ENCODE results near the gene BTK. TPM values are rescaled to one million over a fixed set of nuclear protein-coding genes. Genes with fewer than 3 reads are reported as not detected.

Gene BTK
- polyA plus RNA-seq, 1 experiment = not detected

GRCh38 chrX:101362116-101362515 lies 23.9 kb downstream of the BTK start:
- Histone ChIP-seq H3K27me3 (ENCODE audit: control insufficient read depth, insufficient read depth, low read length) (no peaks in the 10 kb centered on the region), H3K27ac (ENCODE audit: low read depth, low read length) (no peak overlapping the region), H3K9me3 (ENCODE audit: control insufficient read depth, insufficient read depth, low read length) (no peaks in the 10 kb centered on the region), H3K4me3 (ENCODE audit: low read depth, low read length) (no peak overlapping the region)
- CTCF ChIA-PET = no interaction called here
- no peak for DNase-seq (ENCODE audit: low read depth, low spot score)
- POLR2A ChIA-PET = no interaction called here
- TF ChIP-seq CTCF (IDR thresholded peaks at IDR 0.05; ENCODE audit: low read depth, low read length) = no peak

GRCh38 chrX:101360390-101360789 lies 25.6 kb downstream of the BTK start:
- TF ChIP-seq CTCF (IDR thresholded peaks at IDR 0.05; ENCODE audit: low read depth, low read length) = no peak
- no peak overlapping the region for H3K4me3 ChIP-seq (ENCODE audit: low read depth, low read length)
- DNase-seq (ENCODE audit: low read depth, low spot score) = no peak
- no peaks in the 10 kb centered on the region for H3K9me3 ChIP-seq (ENCODE audit: control insufficient read depth, insufficient read depth, low read length)
- no peak overlapping the region for H3K27ac ChIP-seq (ENCODE audit: low read depth, low read length)
- H3K27me3 ChIP-seq (ENCODE audit: control insufficient read depth, insufficient read depth, low read length) = no peaks in the 10 kb centered on the region
- ChIA-PET CTCF (interaction anchor here (2.1 kb wide), 1 partner anchor 30 kb away, joined by 6 read pairs; no protein-coding TSS in a partner anchor), POLR2A (interaction anchor here (1.1 to 1.2 kb wide), 2 partner anchors 14 to 30 kb away, joined by 3 to 8 read pairs; partner anchors contain the start of gene RPL36A)

GRCh38 chrX:101359966-101360365 lies 26.0 kb downstream of the BTK start:
- H3K4me3 ChIP-seq (ENCODE audit: low read depth, low read length) = no peak overlapping the region
- ChIA-PET POLR2A (interaction anchor here (1.1 to 1.2 kb wide), 2 partner anchors 13 to 31 kb away, joined by 3 to 8 read pairs; partner anchors contain the start of gene RPL36A), CTCF (interaction anchor here (0.6 to 2.1 kb wide), 2 partner anchors 30 to 102 kb away, joined by 3 to 6 read pairs; no protein-coding TSS in a partner anchor)
- H3K27ac ChIP-seq (ENCODE audit: low read depth, low read length) = no peak overlapping the region
- TF ChIP-seq CTCF (IDR thresholded peaks at IDR 0.05; ENCODE audit: low read depth, low read length) = no peak
- H3K27me3 ChIP-seq (ENCODE audit: control insufficient read depth, insufficient read depth, low read length) = no peaks in the 10 kb centered on the region
- H3K9me3 ChIP-seq (ENCODE audit: control insufficient read depth, insufficient read depth, low read length) = no peaks in the 10 kb centered on the region
- DNase-seq (ENCODE audit: low read depth, low spot score) = no peak

GRCh38 chrX:101357166-101357795 lies 28.7 kb downstream of the BTK start:
- Histone ChIP-seq H3K27me3 (ENCODE audit: control insufficient read depth, insufficient read depth, low read length) (no peaks in the 10 kb centered on the region), H3K27ac (ENCODE audit: low read depth, low read length) (no peak overlapping the region), H3K4me3 (ENCODE audit: low read depth, low read length) (no peak overlapping the region), H3K9me3 (ENCODE audit: control insufficient read depth, insufficient read depth, low read length) (no peaks in the 10 kb centered on the region)
- TF ChIP-seq CTCF (IDR thresholded peaks at IDR 0.05; ENCODE audit: low read depth, low read length) = peak; percentile 41
- DNase-seq (ENCODE audit: low read depth, low spot score) = no peak
- ChIA-PET CTCF (no interaction called here), POLR2A (no interaction called here)

GRCh38 chrX:101349193-101349562 lies 36.8 kb downstream of the BTK start:
- ChIA-PET POLR2A (interaction anchor here (1.4 kb wide), 1 partner anchor 42 kb away, joined by 9 read pairs; the partner anchor contains the start of gene RPL36A), CTCF (interaction anchor here (0.6 to 2.2 kb wide), 2 partner anchors 41 to 679 kb away, joined by 3 to 12 read pairs; partner anchors contain the start of gene RPL36A)
- H3K4me3 ChIP-seq (ENCODE audit: low read depth, low read length) = peak overlapping the region; percentile 80
- H3K9me3 ChIP-seq (ENCODE audit: control insufficient read depth, insufficient read depth, low read length) = no peaks in the 10 kb centered on the region
- no peak for TF ChIP-seq CTCF (IDR thresholded peaks at IDR 0.05; ENCODE audit: low read depth, low read length)
- peak overlapping the region; percentile 31 for H3K27ac ChIP-seq (ENCODE audit: low read depth, low read length)
- H3K27me3 ChIP-seq (ENCODE audit: control insufficient read depth, insufficient read depth, low read length) = no peaks in the 10 kb centered on the region
- DNase-seq (ENCODE audit: low read depth, low spot score) = no peak
